Measurements from ENCODE around the gene SETD1A.

DNA sequence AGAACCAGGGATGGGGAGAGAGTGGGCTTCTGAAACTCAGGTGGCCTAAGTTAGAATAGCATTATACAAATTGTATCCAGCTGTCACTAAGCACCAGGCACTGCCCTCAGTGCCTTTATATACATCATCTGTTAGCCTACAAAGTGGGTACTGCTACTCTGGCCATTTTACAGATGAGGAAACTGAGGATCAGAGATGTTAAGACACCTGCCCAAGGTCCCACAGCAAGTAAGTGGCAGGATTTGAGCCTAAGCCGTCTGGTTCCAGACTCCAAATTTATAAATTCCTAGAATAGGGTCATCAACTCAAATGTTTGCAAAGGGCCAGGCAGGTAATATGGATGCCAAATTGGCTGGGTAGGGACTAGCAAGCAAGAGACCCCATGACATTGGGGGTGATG is 6.4 kb upstream of the SETD1A start:
- TF ChIP-seq POLR2A (IDR thresholded peaks at IDR 0.05; ENCODE audit: low read depth, low read length): no peak
- no peak for TF ChIP-seq POLR2AphosphoS5 (IDR thresholded peaks at IDR 0.05; ENCODE audit: low read depth, low read length)
- no peak for TF ChIP-seq TAF1 (IDR thresholded peaks at IDR 0.05; ENCODE audit: low read depth, low read length)
- no peak for TF ChIP-seq PAX5 (IDR thresholded peaks at IDR 0.05; ENCODE audit: insufficient read depth, low read length, severe bottlenecking)
- no peak for TF ChIP-seq POU2F2 (IDR thresholded peaks at IDR 0.05; ENCODE audit: low read depth, low read length)
- no peak for TF ChIP-seq SPI1 (IDR thresholded peaks at IDR 0.05; ENCODE audit: low read depth, low read length)
